GM19025 (cell line): Measurements from ENCODE around the gene CHPF.

Experiments
- ATAC-seq: cut with Tn5 transposase; IDR thresholded peaks from one replicate; pipeline ENCODE4 v1.9.1; 2021; ENCODE audit warnings: mild to moderate bottlenecking, low read depth, moderate library complexity; ENCODE audit not compliant: unreplicated experiment

CHPF gene

GRCh38 chr2:219552382-219553167, 9.0 kb upstream of the CHPF start:
- peak; percentile 94 for ATAC-seq

- no peak for ATAC-seq
These were observed 8.1 kb upstream of the CHPF start for GRCh38 chr2:219551441-219552381.

DNA sequence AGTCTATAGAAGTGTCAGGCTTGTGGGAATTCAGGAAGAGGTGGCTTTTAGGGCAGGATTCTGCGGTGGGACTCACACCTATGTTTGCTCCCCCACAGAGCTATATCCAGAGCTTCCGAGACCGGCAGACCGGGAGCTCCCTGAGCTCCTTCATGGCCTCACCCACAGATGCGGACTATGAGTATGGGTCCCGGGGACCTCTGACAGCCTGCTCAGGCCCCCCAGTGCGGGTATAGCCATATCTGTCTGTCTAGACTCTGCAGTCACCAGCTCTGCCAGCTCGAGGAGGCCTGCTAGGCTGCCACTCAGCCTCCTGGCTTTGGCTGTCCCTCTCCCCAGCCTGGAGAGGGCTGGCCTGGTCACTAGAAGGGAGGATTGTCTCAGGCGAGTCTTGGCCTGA, 6.0 kb upstream of the CHPF start:
- ATAC-seq = no peak

GRCh38 chr2:219548990-219549389, 5.4 kb upstream of the CHPF start:
- no peak for ATAC-seq

DNA sequence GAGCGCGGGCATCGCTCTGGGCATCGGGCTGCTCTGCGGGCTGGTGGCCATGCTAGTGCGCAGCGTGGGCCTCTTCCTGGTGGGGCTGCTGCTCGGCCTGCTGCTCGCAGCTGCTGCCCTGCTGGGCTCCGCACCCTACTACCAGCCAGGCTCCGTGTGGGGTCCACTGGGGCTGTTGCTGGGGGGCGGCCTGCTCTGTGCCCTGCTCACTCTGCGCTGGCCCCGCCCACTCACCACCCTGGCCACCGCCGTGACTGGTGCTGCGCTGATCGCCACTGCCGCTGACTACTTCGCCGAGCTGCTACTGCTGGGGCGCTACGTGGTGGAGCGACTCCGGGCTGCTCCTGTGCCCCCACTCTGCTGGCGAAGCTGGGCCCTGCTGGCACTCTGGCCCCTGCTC, 4.0 kb upstream of the CHPF start:
- ATAC-seq = no peak

- no peak for ATAC-seq
These were observed 2.3 kb upstream of the CHPF start for GRCh38 chr2:219545943-219546352.

GRCh38 chr2:219545295-219545942, 1.8 kb upstream of the CHPF start:
- no peak for ATAC-seq

- ATAC-seq = no peak
These were observed 958 bp upstream of the CHPF start for GRCh38 chr2:219544567-219544966.

GRCh38 chr2:219542931-219543595, 546 bp downstream of the CHPF start:
- ATAC-seq = peak; percentile 25

GRCh38 chr2:219541611-219542180, 1.9 kb downstream of the CHPF start:
- peak; percentile 35 for ATAC-seq

- no peak for ATAC-seq
These were observed 2.7 kb downstream of the CHPF start for GRCh38 chr2:219540784-219541504.

DNA sequence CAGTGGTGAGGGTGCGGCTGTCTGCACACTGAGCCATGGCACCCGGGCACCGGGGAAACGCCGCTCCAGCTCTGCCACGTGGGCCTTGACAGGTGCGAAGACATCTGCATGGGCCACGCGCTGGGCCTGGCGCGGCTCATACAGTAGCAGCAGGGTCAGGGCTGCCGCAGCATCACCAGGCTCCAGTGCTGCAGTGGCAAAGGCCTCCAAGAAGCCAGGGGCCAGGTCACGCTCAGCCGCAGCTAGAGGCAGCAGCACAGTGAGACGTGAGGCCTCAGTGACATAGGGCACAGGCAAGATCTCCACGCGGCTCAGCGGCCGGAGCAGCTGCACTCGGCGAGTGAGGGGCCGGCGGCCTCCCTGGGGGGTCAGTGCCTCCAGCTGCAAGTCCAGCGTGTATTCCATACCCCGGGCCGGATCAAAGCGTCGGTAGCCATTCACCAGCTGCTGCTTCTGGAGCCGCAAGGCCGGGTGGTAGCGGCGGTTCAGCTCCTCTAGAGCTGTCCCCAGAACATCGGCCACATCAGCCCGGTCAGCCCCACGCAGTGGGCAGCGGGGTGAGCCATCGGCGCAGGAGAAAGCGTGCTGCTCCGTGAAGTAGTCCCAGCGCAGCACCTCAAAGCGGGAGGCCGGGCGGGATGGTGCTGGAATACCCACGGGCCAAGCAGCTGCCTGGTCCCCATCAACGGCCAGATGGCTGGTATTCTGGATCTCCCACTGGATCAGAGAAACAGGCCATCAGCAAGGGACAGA, 3.5 kb downstream of the CHPF start:
- ATAC-seq = no peak

DNA sequence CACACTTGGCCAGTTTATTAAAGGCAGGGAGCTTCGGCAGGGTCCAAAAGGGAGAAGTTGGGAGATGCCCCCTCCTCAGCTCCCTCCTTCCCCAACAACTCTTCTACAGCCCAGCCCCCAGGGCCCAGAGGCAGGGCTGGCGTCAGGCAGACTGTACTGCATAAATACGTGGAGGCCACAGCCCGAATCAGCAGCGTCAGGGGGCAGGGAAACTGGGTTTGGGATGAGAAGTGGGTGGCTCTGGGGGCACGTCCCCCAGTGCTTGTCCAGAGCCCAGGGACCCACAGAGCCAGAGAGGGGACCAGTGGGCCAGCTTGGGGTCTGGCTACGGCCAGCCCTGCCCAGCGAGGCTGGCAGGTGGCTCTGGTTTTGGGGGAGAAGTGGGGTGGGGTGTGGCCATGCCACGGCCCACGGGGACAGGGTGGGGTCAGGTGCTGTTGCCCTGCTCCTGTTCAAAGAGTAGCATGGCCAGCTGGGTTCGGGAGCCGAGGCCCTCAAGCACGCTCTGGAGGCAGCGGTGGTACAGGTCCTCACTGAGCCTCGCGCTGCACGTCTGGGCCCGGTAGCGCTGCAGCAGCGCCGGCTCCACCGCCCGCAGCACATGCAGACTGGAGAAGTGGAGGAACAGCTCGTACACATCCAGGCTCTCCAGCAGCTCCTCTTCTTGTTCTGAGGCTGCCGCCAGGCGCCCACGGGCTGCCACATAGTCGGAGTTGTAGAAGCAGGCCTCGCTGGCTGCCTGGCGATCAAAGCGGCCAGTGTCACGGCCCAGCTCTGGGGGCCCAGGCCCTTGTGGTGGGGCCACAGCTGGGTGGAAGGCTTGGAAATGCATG, 4.4 kb downstream of the CHPF start:
- ATAC-seq = no peak

- ATAC-seq = no peak
These were observed 5.1 kb downstream of the CHPF start for GRCh38 chr2:219538504-219538951.

GRCh38 chr2:219537657-219538488, 5.7 kb downstream of the CHPF start:
- no peak for ATAC-seq

DNA sequence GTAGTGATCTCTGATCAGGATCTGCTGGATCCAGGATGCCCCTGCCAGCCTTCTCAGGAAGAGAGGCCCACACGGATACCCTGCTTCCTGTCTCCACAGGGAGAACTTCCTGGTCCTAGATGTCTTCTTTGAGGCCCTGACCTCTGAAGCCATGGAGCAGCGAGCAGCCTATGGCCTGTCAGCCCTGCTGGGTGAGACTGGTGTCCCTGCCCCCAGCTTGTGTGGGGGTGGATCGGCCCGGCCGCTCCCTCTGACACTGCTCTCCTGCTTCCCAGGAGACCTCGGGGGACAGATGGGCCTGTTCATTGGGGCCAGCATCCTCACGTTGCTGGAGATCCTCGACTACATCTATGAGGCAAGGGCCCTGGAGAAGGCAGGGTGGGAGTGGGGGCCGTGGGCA, 6.6 kb downstream of the CHPF start:
- no peak for ATAC-seq

GRCh38 chr2:219536425-219536824, 7.2 kb downstream of the CHPF start:
- ATAC-seq = no peak
